WTC11 (cell line): Measurements from ENCODE around the gene WWOX. TPM values are rescaled to one million over a fixed set of nuclear protein-coding genes. Genes with fewer than 3 reads are reported as not detected.
"Not testable (repeated sequence)": the region's sequence is repeated elsewhere in the genome, so short reads cannot be mapped to it uniquely, and the experiment has no call there.

Experiments used
- ATAC-seq: fragments of 200-7000 bp; cut with Tn5 transposase; 2 replicates; pipeline ENCODE4 v1.10.0; 2021; ENCODE audit warnings: mild to moderate bottlenecking, moderate library complexity
- CTCF ChIA-PET: fragments of 300-600 bp; sonication (Branson Sonifier 250); formaldehyde crosslinking; loops from one replicate; lab custom pipeline; 2021; ENCODE audit warnings: antibody characterized with exemption; lab: Charles Lee
- POLR2A ChIA-PET: fragments of 350-600 bp; sonication (Branson Sonifier 250); formaldehyde crosslinking; loops from one replicate; lab custom pipeline; 2021; ENCODE audit warnings: antibody characterized with exemption; lab: Charles Lee
- DNase-seq: peaks from one replicate; pipeline ENCODE4 v3.0.0; 2021; ENCODE audit warnings: low spot score
- H3K27ac Mint-ChIP-seq: 2 replicates; pipeline ENCODE4 v1.8.0; 2021; ENCODE audit warnings: mixed read lengths
- H3K27me3 Mint-ChIP-seq: 2 replicates; pipeline ENCODE4 v1.8.0; 2021; ENCODE audit warnings: low read depth, mild to moderate bottlenecking, moderate library complexity, mixed read lengths
- H3K36me3 Mint-ChIP-seq: 2 replicates; pipeline ENCODE4 v1.8.0; 2021; ENCODE audit warnings: mixed read lengths
- H3K4me1 Mint-ChIP-seq: 2 replicates; pipeline ENCODE4 v1.8.0; 2022; ENCODE audit warnings: mixed read lengths
- H3K4me3 Mint-ChIP-seq: 2 replicates; pipeline ENCODE4 v1.8.0; 2021; ENCODE audit warnings: mild to moderate bottlenecking, moderate library complexity, mixed read lengths
- H3K9me3 Mint-ChIP-seq: 2 replicates; pipeline ENCODE4 v1.8.0; 2021; ENCODE audit warnings: mixed read lengths
- ATF1 ChIP-seq: sonication (generic); formaldehyde crosslinking; IDR thresholded peaks from 2 replicates; pipeline ENCODE4 v1.8.1; 2023; ENCODE audit warnings: mild to moderate bottlenecking, moderate library complexity, missing genetic modification reagents
- ATF2 ChIP-seq: sonication (generic); formaldehyde crosslinking; IDR thresholded peaks from 2 replicates; pipeline ENCODE4 v1.8.1; 2022; ENCODE audit warnings: low read depth, missing genetic modification reagents, borderline replicate concordance
- CTCF ChIP-seq: fragments of 200-600 bp; IDR thresholded peaks from 2 replicates; pipeline ENCODE4 v1.8.0; 2022; ENCODE audit warnings: antibody characterized with exemption
- E2F5 ChIP-seq: sonication (generic); formaldehyde crosslinking; IDR thresholded peaks from 2 replicates; pipeline ENCODE4 v1.8.1; 2022; ENCODE audit warnings: mild to moderate bottlenecking, moderate library complexity, missing genetic modification reagents
- FOXK1 ChIP-seq: sonication (generic); formaldehyde crosslinking; IDR thresholded peaks from 2 replicates; pipeline ENCODE4 v1.8.0; 2022; ENCODE audit warnings: mild to moderate bottlenecking, moderate library complexity, missing genetic modification reagents
- GRHL2 ChIP-seq: fragments of 250-450 bp; sonication (Bioruptor Pico); IDR thresholded peaks from 2 replicates; pipeline ENCODE4 v1.8.0; 2022; ENCODE audit warnings: mild to moderate bottlenecking, moderate library complexity; ENCODE audit not compliant: insufficient replicate concordance, severe bottlenecking
- GTF2I ChIP-seq: fragments of 250-450 bp; sonication (Bioruptor Pico); conservative IDR thresholded peaks from 2 replicates; pipeline ENCODE4 v1.4.0; 2021; ENCODE audit warnings: mild to moderate bottlenecking
- IRF2 ChIP-seq: sonication (generic); formaldehyde crosslinking; IDR thresholded peaks from 2 replicates; pipeline ENCODE4 v1.8.0; 2022; ENCODE audit warnings: low read depth, missing genetic modification reagents, borderline replicate concordance
- NFATC4 ChIP-seq: fragments of 250-450 bp; sonication (Bioruptor Pico); IDR thresholded peaks from 2 replicates; pipeline ENCODE4 v1.9.0; 2021; ENCODE audit warnings: mild to moderate bottlenecking
- NFE2L1 ChIP-seq: sonication (generic); formaldehyde crosslinking; IDR thresholded peaks from 2 replicates; pipeline ENCODE4 v1.8.1; 2023; ENCODE audit warnings: missing genetic modification reagents
- NFYB ChIP-seq: sonication (generic); formaldehyde crosslinking; conservative IDR thresholded peaks from 2 replicates; pipeline ENCODE4 v1.8.0; 2022; ENCODE audit warnings: low read depth, missing genetic modification reagents
- NR1H2 ChIP-seq: sonication (generic); formaldehyde crosslinking; IDR thresholded peaks from 2 replicates; pipeline ENCODE4 v1.9.0; 2021; ENCODE audit warnings: mild to moderate bottlenecking, moderate library complexity, missing genetic modification reagents
- NR2C2 ChIP-seq: sonication (generic); formaldehyde crosslinking; IDR thresholded peaks from 2 replicates; pipeline ENCODE4 v1.8.0; 2022; ENCODE audit warnings: mild to moderate bottlenecking, missing genetic modification reagents
- SMAD4 ChIP-seq: sonication (generic); formaldehyde crosslinking; IDR thresholded peaks from 2 replicates; pipeline ENCODE4 v1.8.0; 2022; ENCODE audit warnings: mild to moderate bottlenecking, missing genetic modification reagents
- SP1 ChIP-seq: sonication (generic); formaldehyde crosslinking; conservative IDR thresholded peaks from 2 replicates; pipeline ENCODE4 v1.8.1; 2022; ENCODE audit warnings: missing genetic modification reagents
- TCF7 ChIP-seq: sonication (generic); formaldehyde crosslinking; IDR thresholded peaks from 2 replicates; pipeline ENCODE4 v1.8.0; 2022; ENCODE audit warnings: mild to moderate bottlenecking, low read depth, missing genetic modification reagents, moderate library complexity
- USF2 ChIP-seq: sonication (generic); formaldehyde crosslinking; IDR thresholded peaks from 2 replicates; pipeline ENCODE4 v1.8.1; 2023; ENCODE audit warnings: mild to moderate bottlenecking, missing genetic modification reagents, moderate library complexity
- ZBTB21 ChIP-seq: sonication (generic); formaldehyde crosslinking; IDR thresholded peaks from 2 replicates; pipeline ENCODE4 v1.8.1; 2023; ENCODE audit warnings: mild to moderate bottlenecking, missing genetic modification reagents, borderline replicate concordance
- ZMAT4 ChIP-seq: fragments of 250-450 bp; sonication (Bioruptor Pico); IDR thresholded peaks from 2 replicates; pipeline ENCODE4 v1.9.0; 2021; ENCODE audit warnings: mild to moderate bottlenecking
- ZNF121 ChIP-seq: sonication (generic); formaldehyde crosslinking; IDR thresholded peaks from 2 replicates; pipeline ENCODE4 v1.8.0; 2023; ENCODE audit warnings: missing genetic modification reagents
- ZNF263 ChIP-seq: sonication (generic); formaldehyde crosslinking; IDR thresholded peaks from 2 replicates; pipeline ENCODE4 v1.8.1; 2022; ENCODE audit warnings: low read depth, mild to moderate bottlenecking, moderate library complexity, missing genetic modification reagents
- ZNF317 ChIP-seq: sonication (generic); formaldehyde crosslinking; IDR thresholded peaks from 2 replicates; pipeline ENCODE4 v1.8.1; 2023; ENCODE audit warnings: low read depth, mild to moderate bottlenecking, moderate library complexity, missing genetic modification reagents, borderline replicate concordance
- ZNF423 ChIP-seq: fragments of 250-450 bp; sonication (Bioruptor Pico); IDR thresholded peaks from 2 replicates; pipeline ENCODE4 v2.1.2; 2022; ENCODE audit warnings: mild to moderate bottlenecking, moderate library complexity
- ZSCAN18 ChIP-seq: fragments of 250-450 bp; sonication (Bioruptor Pico); IDR thresholded peaks from 2 replicates; pipeline ENCODE4 v2.1.2; 2022; ENCODE audit warnings: mild to moderate bottlenecking, moderate library complexity
- total RNA-seq: library from RNA; stranded (reverse); gene quantifications from 3 replicates; pipeline ENCODE4 v1.2.3, GENCODE V29; 2021

The WWOX gene
- total RNA-seq, 1 experiment from 2014 or later = 15.7 TPM

GRCh38 chr16:78050734-78051400 lies 48.6 kb upstream of the WWOX start:
- peaks cover 87% of the 10 kb centered on the region for H3K27me3 Mint-ChIP-seq
- no peaks in the 10 kb centered on the region for H3K4me1 Mint-ChIP-seq
- ATAC-seq (no peak), DNase-seq (no peak)
- H3K9me3 Mint-ChIP-seq = no peaks in the 10 kb centered on the region
- POLR2A ChIA-PET = interaction anchor here (0.6 kb wide), 1 partner anchor 73 kb away, joined by 3 read pairs; no protein-coding TSS in a partner anchor
- H3K36me3 Mint-ChIP-seq = no peaks in the 10 kb centered on the region
- no peak overlapping the region for H3K27ac Mint-ChIP-seq
- TF ChIP-seq USF2 (no peak), NFYB (CRISPR knock-in tag) (no peak), NFATC4 (CRISPR knock-in tag) (no peak), ATF2 (no peak), NR2C2 (CRISPR knock-in tag) (no peak), GRHL2 (CRISPR knock-in tag) (no peak), ATF1 (CRISPR knock-in tag) (no peak), SMAD4 (no peak), ZMAT4 (CRISPR knock-in tag) (no peak), ZBTB21 (no peak), ZNF121 (CRISPR knock-in tag) (no peak), FOXK1 (CRISPR knock-in tag) (no peak), SP1 (no peak), IRF2 (CRISPR knock-in tag) (no peak), ZNF423 (no peak), NR1H2 (CRISPR knock-in tag) (no peak), ZNF317 (CRISPR knock-in tag) (no peak), NFE2L1 (CRISPR knock-in tag) (no peak)
- no peak overlapping the region for H3K4me3 Mint-ChIP-seq
- CTCF ChIA-PET = interaction anchor here (0.7 kb wide), 1 partner anchor 49 kb away, joined by 3 read pairs; the partner anchor contains the start of gene WWOX

- H3K4me3 Mint-ChIP-seq = no peak overlapping the region
- no peaks in the 10 kb centered on the region for H3K36me3 Mint-ChIP-seq
- TF ChIP-seq ZNF263 (CRISPR knock-in tag) (no peak), TCF7 (CRISPR knock-in tag) (no peak), NR2C2 (CRISPR knock-in tag) (no peak), GRHL2 (CRISPR knock-in tag) (no peak), CTCF (no peak), ZSCAN18 (CRISPR knock-in tag) (no peak), GTF2I (CRISPR knock-in tag) (no peak), E2F5 (CRISPR knock-in tag) (no peak)
- no peak overlapping the region for H3K27ac Mint-ChIP-seq
- no peaks in the 10 kb centered on the region for H3K4me1 Mint-ChIP-seq
- H3K27me3 Mint-ChIP-seq = peaks cover 98% of the 10 kb centered on the region
- ATAC-seq (no peak), DNase-seq (no peak)
- H3K9me3 Mint-ChIP-seq = no peaks in the 10 kb centered on the region
- ChIA-PET CTCF (no interaction called here), POLR2A (no interaction called here)
Measured at GRCh38 chr16:78057803-78058564, 41.5 kb upstream of the WWOX start.

GRCh38 chr16:78059806-78060205 lies 39.6 kb upstream of the WWOX start:
- not testable (repeated sequence) for H3K9me3 Mint-ChIP-seq, H3K36me3 Mint-ChIP-seq

More at GRCh38 chr16:78059806-78060205, 39.6 kb upstream of the WWOX start:
- CTCF ChIA-PET = interaction anchor here (1.0 to 1.2 kb wide), 2 partner anchors 14 to 92 kb away, joined by 3 to 5 read pairs; no protein-coding TSS in a partner anchor
- DNase-seq, ATAC-seq, H3K4me3 Mint-ChIP-seq, POLR2A ChIA-PET, H3K4me1 Mint-ChIP-seq, H3K27ac Mint-ChIP-seq: not testable (repeated sequence)
- H3K27me3 Mint-ChIP-seq = peaks cover 98% of the 10 kb centered on the region
